ENCODE measurements around the gene OR6B1.

The OR6B1 gene

DNA sequence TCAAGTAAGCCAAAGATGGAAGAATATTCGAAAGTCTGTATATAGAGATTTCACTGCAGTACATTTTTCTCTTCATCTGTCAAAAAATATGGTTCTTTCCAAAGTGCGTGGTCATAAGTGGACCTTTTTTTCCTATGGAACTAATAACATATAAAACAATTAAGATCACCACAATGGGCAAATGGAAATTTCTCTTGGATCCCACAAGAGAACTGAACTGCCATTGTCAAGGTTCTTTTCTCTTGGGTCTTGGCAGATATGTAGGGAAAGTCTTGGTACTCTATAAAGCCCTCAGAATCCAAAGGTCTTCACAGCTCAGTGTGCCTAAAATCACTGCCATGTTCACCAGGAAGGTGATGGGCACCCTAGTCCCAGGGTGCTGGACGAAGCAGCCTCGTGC, at the start of gene OR6B1:
Gene OR6B1, plus strand, starts transcription at position 301 of the 400 bp plus-strand sequence. CDS start 3,677 bp downstream, outside the sequence.
- intact Hi-C loops (cut with DNase I; ENCODE audit: low total_unique reads): no loop called here
- Histone ChIP-seq H3K27ac (no peak within 1 kb of the TSS), H3K27me3 (no peaks in the 10 kb centered on the region), H3K9me3 (no peaks in the 10 kb centered on the region), H3K36me3 (no peaks in the 10 kb centered on the region), H3K4me3 (no peak within 1 kb of the TSS), H3K4me1 (no peaks in the 10 kb centered on the region)
- TF ChIP-seq, protein P1, sequence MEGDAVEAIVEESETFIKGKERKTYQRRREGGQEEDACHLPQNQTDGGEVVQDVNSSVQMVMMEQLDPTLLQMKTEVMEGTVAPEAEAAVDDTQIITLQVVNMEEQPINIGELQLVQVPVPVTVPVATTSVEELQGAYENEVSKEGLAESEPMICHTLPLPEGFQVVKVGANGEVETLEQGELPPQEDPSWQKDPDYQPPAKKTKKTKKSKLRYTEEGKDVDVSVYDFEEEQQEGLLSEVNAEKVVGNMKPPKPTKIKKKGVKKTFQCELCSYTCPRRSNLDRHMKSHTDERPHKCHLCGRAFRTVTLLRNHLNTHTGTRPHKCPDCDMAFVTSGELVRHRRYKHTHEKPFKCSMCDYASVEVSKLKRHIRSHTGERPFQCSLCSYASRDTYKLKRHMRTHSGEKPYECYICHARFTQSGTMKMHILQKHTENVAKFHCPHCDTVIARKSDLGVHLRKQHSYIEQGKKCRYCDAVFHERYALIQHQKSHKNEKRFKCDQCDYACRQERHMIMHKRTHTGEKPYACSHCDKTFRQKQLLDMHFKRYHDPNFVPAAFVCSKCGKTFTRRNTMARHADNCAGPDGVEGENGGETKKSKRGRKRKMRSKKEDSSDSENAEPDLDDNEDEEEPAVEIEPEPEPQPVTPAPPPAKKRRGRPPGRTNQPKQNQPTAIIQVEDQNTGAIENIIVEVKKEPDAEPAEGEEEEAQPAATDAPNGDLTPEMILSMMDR (IDR thresholded peaks at IDR 0.05): no peak
- no peak for DNase-seq

DNA sequence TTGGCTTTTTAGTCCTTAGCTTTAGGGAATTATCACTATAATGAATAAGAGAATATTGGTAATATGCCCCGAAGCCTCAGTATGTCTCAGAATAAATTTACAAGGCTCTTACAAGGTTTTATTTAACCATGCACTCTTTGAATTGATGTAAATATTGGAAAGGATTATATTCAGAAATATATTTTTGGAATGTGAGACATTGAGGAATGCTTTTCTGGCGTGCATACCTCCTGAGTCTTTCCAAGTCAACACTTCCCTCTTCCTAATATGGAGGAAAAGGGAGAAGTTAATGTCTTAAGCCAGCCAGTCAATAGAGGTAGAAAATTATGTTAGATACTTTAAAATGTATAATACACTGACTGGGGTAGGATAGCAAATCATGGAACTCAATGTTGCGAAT, 46.7 kb upstream of the OR6B1 start:
- H3K27ac ChIP-seq: peak overlapping the region in 1 of 2 donors; percentile 2
- no peaks in the 10 kb centered on the region for H3K9me3 ChIP-seq
- no peaks in the 10 kb centered on the region for H3K36me3 ChIP-seq
- intact Hi-C loops (cut with DNase I; ENCODE audit: low total_unique reads): no loop called here
- H3K4me3 ChIP-seq: no peak overlapping the region
- no peaks in the 10 kb centered on the region for H3K27me3 ChIP-seq
- TF ChIP-seq, protein P1 (IDR thresholded peaks at IDR 0.05): no peak
- H3K4me1 ChIP-seq: peaks cover 0 to 17% (median 0%) of the 10 kb centered on the region in 4 donors
- DNase-seq: no peak

- H3K27ac ChIP-seq: peak overlapping the region; percentile 2 to 11
- H3K9me3 ChIP-seq: no peaks in the 10 kb centered on the region
- H3K27me3 ChIP-seq: no peaks in the 10 kb centered on the region
- no peaks in the 10 kb centered on the region for H3K36me3 ChIP-seq
- intact Hi-C loops (cut with DNase I; ENCODE audit: low total_unique reads): no loop called here
- H3K4me3 ChIP-seq: no peak overlapping the region
- peaks cover 0 to 17% (median 0%) of the 10 kb centered on the region in 4 donors for H3K4me1 ChIP-seq
- no peak for DNase-seq
- TF ChIP-seq, protein P1 (IDR thresholded peaks at IDR 0.05): no peak
Measured at GRCh38 chr7:143954135-143954534, 46.0 kb upstream of the OR6B1 start.

GRCh38 chr7:143954544-143954943, 45.6 kb upstream of the OR6B1 start, which contains the start of gene OR2F1:
Gene OR2F1 (plus strand): TSS chr7:143954844. CDS start chr7:143959971, 5,127 bp downstream.
- no peaks in the 10 kb centered on the region for H3K36me3 ChIP-seq
- no peak within 1 kb of the TSS for H3K4me3 ChIP-seq
- H3K27me3 ChIP-seq: no peaks in the 10 kb centered on the region
- peak within 1 kb of the TSS; percentile 2 to 11 for H3K27ac ChIP-seq
- peaks cover 0 to 17% (median 0%) of the 10 kb centered on the region in 4 donors for H3K4me1 ChIP-seq
- intact Hi-C loops (cut with DNase I; ENCODE audit: low total_unique reads): no loop called here
- TF ChIP-seq, protein P1 (IDR thresholded peaks at IDR 0.05): no peak
- H3K9me3 ChIP-seq: no peaks in the 10 kb centered on the region
- no peak for DNase-seq

GRCh38 chr7:143958781-143959180, 41.3 kb upstream of the OR6B1 start:
- Histone ChIP-seq H3K4me1 (peaks cover 0 to 6% (median 0%) of the 10 kb centered on the region in 4 donors), H3K4me3 (no peak overlapping the region), H3K27ac (no peak overlapping the region), H3K36me3 (no peaks in the 10 kb centered on the region), H3K9me3 (no peaks in the 10 kb centered on the region), H3K27me3 (no peaks in the 10 kb centered on the region)
- TF ChIP-seq, protein P1 (IDR thresholded peaks at IDR 0.05): no peak
- DNase-seq: no peak
- intact Hi-C loops (cut with DNase I; ENCODE audit: low total_unique reads): no loop called here

All from tibial artery (tissue), 4 donors.